HepG2 (cell line): ENCODE data around the gene ATP8A1. TPM values are rescaled to one million over a fixed set of nuclear protein-coding genes. Genes with fewer than 3 reads are reported as not detected.
"Not testable (repeated sequence)": the region's sequence is repeated elsewhere in the genome, so short reads cannot be mapped to it uniquely, and the experiment has no call there.

Experiments
- ATAC-seq: fragments of 200-7000 bp; cut with Tn5 transposase; 3 replicates; pipeline ENCODE4 v1.9.1; 2020; ENCODE audit warnings: mild to moderate bottlenecking, moderate library complexity
- BruUV-seq: library from RNA; stranded (reverse); fragments of 400-500 nt; replicated peaks from 2 replicates; lab custom pipeline; 2021; lab: Mats Ljungman, UMichigan
- CTCF ChIA-PET: fragments of 300-600 bp; formaldehyde crosslinking; extraction: SDS; loops from one replicate; lab custom pipeline; 2021; ENCODE audit warnings: low total read pairs, inconsistent platforms, low intra/inter-chr PET ratio; lab: Yijun Ruan, JAX
- POLR2A ChIA-PET: fragments of 350-600 bp; sonication (Branson Sonifier 250); formaldehyde crosslinking; loops from one replicate; lab custom pipeline; 2020; ENCODE audit warnings: antibody characterized with exemption, inconsistent platforms; lab: Yijun Ruan, JAX
- DNase-seq: peaks from one replicate; pipeline ENCODE4 v3.0.0-alpha.2; 2015; ENCODE audit warnings: low spot score
- FAIRE-seq: peaks from 3 replicates; lab custom pipeline; 2011; peaks lifted over from hg19 to GRCh38; lab: Jason Lieb, UNC
- H2AFZ ChIP-seq: one replicate; pipeline ENCODE4 v1.6.1; 2011; ENCODE audit warnings: low read length, inconsistent platforms
- H3K27ac ChIP-seq: fragments of 300-600 bp; 3 replicates; pipeline ENCODE4 v1.8.0; 2011; ENCODE audit warnings: mixed run types, mild to moderate bottlenecking, mixed read lengths, low read length, inconsistent platforms; ENCODE audit not compliant: insufficient read depth; ENCODE audit errors: extremely low read length
- H3K27me3 ChIP-seq, 2 experiments: fragments of 200-600 bp in 1 of 2; 2 replicates in 1 of 2; 3 replicates in 1 of 2; pipeline versions ENCODE4 v1.6.0 to v1.8.0; 2011; ENCODE audit warnings: low read length in 2 of 2, mild to moderate bottlenecking in 2 of 2, moderate library complexity in 2 of 2, inconsistent platforms in 1 of 2; ENCODE audit not compliant: insufficient read depth in 2 of 2, control insufficient read depth in 1 of 2
- H3K36me3 ChIP-seq, 2 experiments: fragments of 200-600 bp in 1 of 2; replicated peaks in 1 of 2; 2 replicates in 1 of 2; 3 replicates in 1 of 2; pipeline versions ENCODE4 v1.5.1 to v1.8.0; 2011; ENCODE audit warnings: low read length in 2 of 2, inconsistent platforms in 1 of 2; ENCODE audit not compliant: insufficient read depth in 2 of 2, control insufficient read depth in 1 of 2
- H3K4me1 ChIP-seq: 2 replicates; pipeline ENCODE4 v1.5.1; 2012; ENCODE audit warnings: low read length, inconsistent platforms; ENCODE audit not compliant: insufficient read depth
- H3K4me2 ChIP-seq: 2 replicates; pipeline ENCODE4 v1.6.0; 2011; ENCODE audit warnings: low read depth, low read length, inconsistent platforms
- H3K4me3 ChIP-seq, 3 experiments: fragments of 200-600 bp in 1 of 3; sonication (generic), shearing (Covaris generic) in 1 of 3; replicated peaks in 1 of 3; 2 replicates each; pipeline ENCODE4 v1.5.1; 2011 to 2016; ENCODE audit warnings: low read length in 3 of 3, inconsistent platforms in 2 of 3, low read depth in 2 of 3, mild to moderate bottlenecking in 2 of 3, control low read depth in 1 of 3, mixed read lengths in 1 of 3; ENCODE audit not compliant: insufficient read depth in 1 of 3
- H3K79me2 ChIP-seq: one replicate; pipeline ENCODE4 v1.6.1; 2011; ENCODE audit warnings: low read length, inconsistent platforms; ENCODE audit not compliant: insufficient read depth
- H3K9ac ChIP-seq: 2 replicates; pipeline ENCODE4 v1.6.0; 2011; ENCODE audit warnings: mild to moderate bottlenecking, low read depth, low read length, inconsistent platforms; ENCODE audit not compliant: insufficient read depth
- H3K9me3 ChIP-seq: 2 replicates; pipeline ENCODE4 v1.5.1; 2012; ENCODE audit warnings: mild to moderate bottlenecking, low read length
- H4K20me1 ChIP-seq: 2 replicates; pipeline ENCODE4 v1.6.0; 2011; ENCODE audit warnings: inconsistent platforms, mild to moderate bottlenecking, low read length, moderate library complexity; ENCODE audit not compliant: insufficient read depth
- RXRA ChIP-seq: sonication (generic); formaldehyde crosslinking; IDR thresholded peaks from 2 replicates; pipeline ENCODE4 v1.5.1; 2020; ENCODE audit warnings: missing genetic modification reagents
- WGBS: methylation state at CpG from one replicate; pipeline ENCODE4 v1.1.6; 2017; ENCODE audit warnings: low lambda C conversion rate; 5-methylcytosine and 5-hydroxymethylcytosine counted together
- in situ Hi-C: cut with HindIII; loops from 2 replicates; pipeline ENCODE4 v1.10.0; 2017; ENCODE audit warnings: low pct_unique_long_range_greater_than_20kb; ENCODE audit not compliant: extremely low pct_ligation_motif_present
- intact Hi-C: fragments of 100-400 bp; cut with micrococcal nuclease; formaldehyde crosslinking; loops from one replicate; pipeline ENCODE4 v1.10.0; 2022; ENCODE audit not compliant: unreplicated experiment
- polyA plus RNA-seq, 8 experiments: library from polyadenylated mRNA; depleted of rRNA in 3 of 8; stranded (reverse) in 7 of 8; unstranded in 1 of 8; fragments of >200 nt; fragmentation: Illumina TruSeq in 4 of 8; extraction: Trizol in 4 of 8; gene quantifications; 2 replicates each; pipeline versions ENCODE4 v1.2.1 to v1.2.3, GENCODE V29; 2011 to 2016; ENCODE audit warnings: low read depth in 4 of 8, missing spikeins in 1 of 8, mixed read lengths in 1 of 8; ENCODE audit not compliant: insufficient read depth in 1 of 8
- total RNA-seq, 5 experiments: library from RNA; depleted of rRNA; stranded (reverse); fragments of >200 nt; fragmentation: Illumina TruSeq; extraction: Trizol; gene quantifications; 2 replicates each; pipeline ENCODE4 v1.2.3, GENCODE V29; 2016; ENCODE audit warnings: low read depth in 1 of 5
- TF ChIP-seq, protein P1 (sequence below): sonication (generic); formaldehyde crosslinking; IDR thresholded peaks from 2 replicates; pipeline ENCODE4 v1.4.0; 2020; ENCODE audit warnings: missing genetic modification reagents, borderline replicate concordance

Gene ATP8A1
- total and polyA plus RNA-seq, 2 of the 13 experiments (the other 11 are each of a cell fraction or from before 2014, with no cell fraction given), result 1.7 to 6.2 TPM

DNA sequence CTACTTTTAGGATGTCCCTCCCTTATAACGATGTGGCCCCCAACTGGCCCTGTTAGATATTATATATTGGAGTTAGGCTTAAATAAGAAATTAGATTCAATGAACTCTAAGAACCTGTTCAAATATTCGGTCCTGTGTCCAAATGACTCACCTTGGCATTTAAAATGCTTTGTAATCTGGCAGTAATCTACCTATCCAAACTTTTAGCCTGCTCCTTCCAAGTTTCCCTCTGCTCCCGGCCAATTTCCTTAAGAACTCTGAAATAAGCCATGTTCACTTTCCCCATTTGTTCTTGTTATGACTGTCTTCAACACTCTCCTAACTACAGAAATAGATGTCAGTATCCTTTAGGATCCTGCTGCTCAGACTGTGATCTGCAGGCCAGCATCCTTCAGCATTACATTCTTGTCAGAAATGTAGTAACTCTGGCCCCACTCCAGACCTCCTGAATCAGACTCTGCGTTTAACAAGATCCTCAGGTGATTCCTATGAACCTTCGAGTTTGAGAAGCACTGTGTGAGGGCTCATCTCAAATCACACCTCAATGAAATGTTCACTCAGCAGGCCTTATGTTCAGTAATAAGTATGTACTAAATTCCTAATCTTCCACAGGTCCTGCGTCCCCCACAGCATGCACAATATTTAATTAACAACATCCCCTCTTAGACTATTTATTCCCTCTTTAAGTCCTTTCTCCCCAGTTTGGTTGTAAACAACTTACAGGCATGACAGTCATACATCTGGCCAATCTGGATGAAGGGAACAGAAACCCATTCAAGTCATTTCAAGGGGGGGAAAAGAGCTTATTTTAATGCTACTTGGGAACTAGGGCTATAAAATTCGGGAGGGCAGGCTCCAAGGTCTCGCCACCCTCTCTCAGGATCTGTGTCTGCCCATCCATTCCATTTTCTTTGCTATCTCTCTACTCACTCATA, 3.0 kb downstream of the ATP8A1 start (continued):
- TF ChIP-seq, protein P1, sequence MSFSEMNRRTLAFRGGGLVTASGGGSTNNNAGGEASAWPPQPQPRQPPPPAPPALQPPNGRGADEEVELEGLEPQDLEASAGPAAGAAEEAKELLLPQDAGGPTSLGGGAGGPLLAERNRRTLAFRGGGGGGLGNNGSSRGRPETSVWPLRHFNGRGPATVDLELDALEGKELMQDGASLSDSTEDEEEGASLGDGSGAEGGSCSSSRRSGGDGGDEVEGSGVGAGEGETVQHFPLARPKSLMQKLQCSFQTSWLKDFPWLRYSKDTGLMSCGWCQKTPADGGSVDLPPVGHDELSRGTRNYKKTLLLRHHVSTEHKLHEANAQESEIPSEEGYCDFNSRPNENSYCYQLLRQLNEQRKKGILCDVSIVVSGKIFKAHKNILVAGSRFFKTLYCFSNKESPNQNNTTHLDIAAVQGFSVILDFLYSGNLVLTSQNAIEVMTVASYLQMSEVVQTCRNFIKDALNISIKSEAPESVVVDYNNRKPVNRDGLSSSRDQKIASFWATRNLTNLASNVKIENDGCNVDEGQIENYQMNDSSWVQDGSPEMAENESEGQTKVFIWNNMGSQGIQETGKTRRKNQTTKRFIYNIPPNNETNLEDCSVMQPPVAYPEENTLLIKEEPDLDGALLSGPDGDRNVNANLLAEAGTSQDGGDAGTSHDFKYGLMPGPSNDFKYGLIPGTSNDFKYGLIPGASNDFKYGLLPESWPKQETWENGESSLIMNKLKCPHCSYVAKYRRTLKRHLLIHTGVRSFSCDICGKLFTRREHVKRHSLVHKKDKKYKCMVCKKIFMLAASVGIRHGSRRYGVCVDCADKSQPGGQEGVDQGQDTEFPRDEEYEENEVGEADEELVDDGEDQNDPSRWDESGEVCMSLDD, result no peak
- TF ChIP-seq RXRA (CRISPR knock-in tag), result no peak

DNA sequence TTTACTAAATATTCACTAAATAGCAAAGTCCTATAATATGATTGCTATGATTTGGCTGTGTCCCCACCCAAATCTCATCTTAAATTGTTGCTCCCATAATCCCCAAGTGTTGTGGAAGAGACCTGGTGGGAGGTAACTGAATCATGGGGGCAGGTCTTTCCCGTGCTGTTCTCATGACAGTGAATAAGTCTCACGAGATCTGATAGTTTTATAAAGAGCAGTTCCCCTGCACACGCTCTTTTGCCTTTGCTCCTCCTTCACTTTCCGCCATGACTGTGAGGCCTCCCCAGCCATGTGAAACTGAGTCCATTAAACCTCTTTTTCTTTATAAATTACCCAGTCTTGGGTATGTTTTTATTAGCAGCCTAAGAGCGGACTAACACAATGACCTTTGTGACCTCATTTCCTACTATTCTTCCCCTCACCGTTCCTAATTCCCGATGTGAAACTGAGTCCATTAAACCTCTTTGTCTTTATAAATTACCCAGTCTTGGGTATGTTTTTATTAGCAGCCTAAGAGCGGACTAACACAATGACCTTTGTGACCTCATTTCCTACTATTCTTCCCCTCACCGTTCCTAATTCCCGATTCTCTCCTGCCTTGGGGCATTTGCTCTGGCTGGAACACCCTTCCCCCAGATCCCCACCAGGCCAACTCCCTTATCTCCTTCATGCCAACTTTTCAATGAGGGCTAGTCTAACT, 4.2 kb downstream of the ATP8A1 start:
- H3K9me3 ChIP-seq, H3K79me2 ChIP-seq, ATAC-seq, CTCF ChIA-PET, FAIRE-seq, POLR2A ChIA-PET, H3K4me2 ChIP-seq, H2AFZ ChIP-seq, H4K20me1 ChIP-seq, DNase-seq, H3K27me3 ChIP-seq, H3K36me3 ChIP-seq, intact Hi-C loops, H3K4me3 ChIP-seq, in situ Hi-C loops, BruUV-seq, H3K9ac ChIP-seq, H3K27ac ChIP-seq: not testable (repeated sequence)
- H3K4me1 ChIP-seq, result peaks cover 36% of the 10 kb centered on the region
- WGBS, result 71% methylated on average over 10 of the region's 10 CpGs
